ENCODE data around the gene SLC24A4. TPM values are rescaled to one million over a fixed set of nuclear protein-coding genes. Genes with fewer than 3 reads are reported as not detected.

SLC24A4 gene, protein sequence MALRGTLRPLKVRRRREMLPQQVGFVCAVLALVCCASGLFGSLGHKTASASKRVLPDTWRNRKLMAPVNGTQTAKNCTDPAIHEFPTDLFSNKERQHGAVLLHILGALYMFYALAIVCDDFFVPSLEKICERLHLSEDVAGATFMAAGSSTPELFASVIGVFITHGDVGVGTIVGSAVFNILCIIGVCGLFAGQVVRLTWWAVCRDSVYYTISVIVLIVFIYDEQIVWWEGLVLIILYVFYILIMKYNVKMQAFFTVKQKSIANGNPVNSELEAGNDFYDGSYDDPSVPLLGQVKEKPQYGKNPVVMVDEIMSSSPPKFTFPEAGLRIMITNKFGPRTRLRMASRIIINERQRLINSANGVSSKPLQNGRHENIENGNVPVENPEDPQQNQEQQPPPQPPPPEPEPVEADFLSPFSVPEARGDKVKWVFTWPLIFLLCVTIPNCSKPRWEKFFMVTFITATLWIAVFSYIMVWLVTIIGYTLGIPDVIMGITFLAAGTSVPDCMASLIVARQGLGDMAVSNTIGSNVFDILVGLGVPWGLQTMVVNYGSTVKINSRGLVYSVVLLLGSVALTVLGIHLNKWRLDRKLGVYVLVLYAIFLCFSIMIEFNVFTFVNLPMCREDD
- total RNA-seq (ENCODE audit: unreplicated experiment), result 0.34 TPM
- long read RNA-seq, result 0 reads

DNA sequence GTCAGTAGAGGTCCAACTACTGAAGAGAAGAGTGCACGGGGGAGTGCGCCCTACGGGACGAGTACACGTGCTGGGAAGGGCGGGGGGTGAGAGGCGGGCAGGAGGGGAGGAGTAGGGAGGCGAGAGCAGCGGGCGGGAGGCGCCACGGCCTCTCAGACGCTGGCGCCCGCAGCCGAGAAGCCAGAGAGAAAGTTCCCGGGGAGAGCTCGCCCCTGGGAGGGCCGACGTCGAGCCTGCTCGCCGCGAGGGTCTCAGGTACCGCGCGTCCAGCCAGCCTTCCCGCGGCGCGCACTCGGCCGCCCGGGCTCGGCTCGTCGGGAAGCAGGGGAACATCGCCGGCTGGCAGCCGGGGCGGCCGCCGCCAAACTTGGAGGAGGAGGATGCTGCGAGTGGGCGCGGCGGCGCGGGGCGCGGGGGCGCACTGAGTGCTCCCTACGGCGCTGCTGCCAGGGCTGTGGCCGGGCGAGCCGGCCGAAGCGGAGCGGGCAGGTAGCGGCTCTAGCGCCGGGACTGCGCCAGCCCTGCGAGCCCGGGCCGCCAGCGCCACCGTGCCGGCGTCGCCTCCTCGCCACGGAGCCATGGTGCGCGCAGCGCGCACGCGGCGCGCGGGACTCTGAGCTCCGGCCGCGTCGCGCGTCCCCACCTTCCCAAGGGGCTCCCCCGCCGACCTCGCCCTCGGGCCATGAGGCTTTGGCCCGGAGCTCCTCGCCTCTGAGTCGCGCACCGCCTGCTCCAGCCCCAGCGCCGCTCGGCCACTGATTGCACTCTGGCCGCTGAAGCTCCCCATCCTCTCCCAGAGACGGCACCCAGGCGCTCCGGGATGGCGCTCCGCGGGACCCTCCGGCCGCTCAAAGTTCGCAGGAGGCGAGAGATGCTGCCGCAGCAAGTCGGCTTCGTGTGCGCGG, at the start of gene SLC24A4:
TSS of gene SLC24A4 (plus strand) at position 155 of the 905 bp plus-strand sequence. CDS start at position 821, 666 bp downstream.
- DNase-seq, result peak; percentile 65
- Mint-ChIP-seq H3K9me3 (ENCODE audit: unreplicated experiment) (peaks cover 12% of the 10 kb centered on the region), H3K27ac (ENCODE audit: unreplicated experiment) (no peak within 1 kb of the TSS), H3K36me3 (ENCODE audit: unreplicated experiment) (no peaks in the 10 kb centered on the region), H3K4me3 (ENCODE audit: unreplicated experiment) (peak within 1 kb of the TSS; percentile 79), H3K4me1 (ENCODE audit: low read depth, unreplicated experiment) (no peaks in the 10 kb centered on the region), H3K27me3 (ENCODE audit: unreplicated experiment) (peaks cover 23% of the 10 kb centered on the region)
- TF ChIP-seq, protein P1, sequence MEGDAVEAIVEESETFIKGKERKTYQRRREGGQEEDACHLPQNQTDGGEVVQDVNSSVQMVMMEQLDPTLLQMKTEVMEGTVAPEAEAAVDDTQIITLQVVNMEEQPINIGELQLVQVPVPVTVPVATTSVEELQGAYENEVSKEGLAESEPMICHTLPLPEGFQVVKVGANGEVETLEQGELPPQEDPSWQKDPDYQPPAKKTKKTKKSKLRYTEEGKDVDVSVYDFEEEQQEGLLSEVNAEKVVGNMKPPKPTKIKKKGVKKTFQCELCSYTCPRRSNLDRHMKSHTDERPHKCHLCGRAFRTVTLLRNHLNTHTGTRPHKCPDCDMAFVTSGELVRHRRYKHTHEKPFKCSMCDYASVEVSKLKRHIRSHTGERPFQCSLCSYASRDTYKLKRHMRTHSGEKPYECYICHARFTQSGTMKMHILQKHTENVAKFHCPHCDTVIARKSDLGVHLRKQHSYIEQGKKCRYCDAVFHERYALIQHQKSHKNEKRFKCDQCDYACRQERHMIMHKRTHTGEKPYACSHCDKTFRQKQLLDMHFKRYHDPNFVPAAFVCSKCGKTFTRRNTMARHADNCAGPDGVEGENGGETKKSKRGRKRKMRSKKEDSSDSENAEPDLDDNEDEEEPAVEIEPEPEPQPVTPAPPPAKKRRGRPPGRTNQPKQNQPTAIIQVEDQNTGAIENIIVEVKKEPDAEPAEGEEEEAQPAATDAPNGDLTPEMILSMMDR (IDR thresholded peaks at IDR 0.05; ENCODE audit: partially characterized antibody, unreplicated experiment), result no peak

DNA sequence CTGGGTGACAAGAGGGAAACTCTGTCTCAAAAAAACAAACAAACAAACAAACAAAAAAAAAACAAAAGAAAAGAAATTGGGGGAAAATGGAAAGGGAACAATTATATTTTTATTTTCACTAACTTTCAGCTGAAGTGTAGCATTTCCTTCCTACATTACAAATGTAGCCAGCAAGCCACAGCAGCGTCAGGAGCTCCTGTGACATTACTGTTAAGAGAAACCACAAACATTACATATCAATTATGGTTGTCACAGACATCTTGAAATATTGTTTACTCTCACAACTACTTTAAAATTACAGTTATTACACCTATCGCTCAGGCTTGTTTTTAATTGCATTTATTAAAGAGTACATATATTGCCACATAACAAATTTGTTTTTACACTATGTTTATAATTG, 49.8 kb upstream of the SLC24A4 start:
- TF ChIP-seq, protein P1 (IDR thresholded peaks at IDR 0.05; ENCODE audit: partially characterized antibody, unreplicated experiment), result no peak
- no peak overlapping the region for H3K27ac Mint-ChIP-seq (ENCODE audit: unreplicated experiment)
- H3K36me3 Mint-ChIP-seq (ENCODE audit: unreplicated experiment), result peaks cover 5% of the 10 kb centered on the region
- no peak for DNase-seq
- peaks cover 8% of the 10 kb centered on the region for H3K27me3 Mint-ChIP-seq (ENCODE audit: unreplicated experiment)
- H3K9me3 Mint-ChIP-seq (ENCODE audit: unreplicated experiment), result peaks cover 8% of the 10 kb centered on the region
- H3K4me1 Mint-ChIP-seq (ENCODE audit: low read depth, unreplicated experiment), result peaks cover 2% of the 10 kb centered on the region
- no peak overlapping the region for H3K4me3 Mint-ChIP-seq (ENCODE audit: unreplicated experiment)

DNA sequence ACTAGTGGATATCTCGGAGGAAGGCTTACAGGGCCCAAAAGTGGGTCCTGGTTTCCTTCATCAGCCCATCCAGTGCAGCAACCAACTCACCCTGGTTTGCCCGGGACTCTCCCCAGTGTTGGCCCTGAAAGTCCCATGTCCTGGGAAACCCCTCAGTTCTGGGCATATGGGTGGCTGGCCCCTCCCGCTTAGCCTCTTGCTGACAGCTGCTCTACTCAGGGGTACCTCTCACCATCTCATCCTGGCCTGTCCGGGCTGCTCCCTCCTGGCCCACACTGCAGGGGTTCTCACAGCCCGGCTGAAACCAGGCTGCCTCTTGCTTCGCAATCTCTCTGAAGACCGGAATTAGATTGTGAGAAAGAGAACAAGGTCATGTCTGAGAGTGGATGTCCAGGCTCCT, 48.9 kb upstream of the SLC24A4 start:
- TF ChIP-seq, protein P1 (IDR thresholded peaks at IDR 0.05; ENCODE audit: partially characterized antibody, unreplicated experiment), result no peak
- peaks cover 2% of the 10 kb centered on the region for H3K4me1 Mint-ChIP-seq (ENCODE audit: low read depth, unreplicated experiment)
- H3K4me3 Mint-ChIP-seq (ENCODE audit: unreplicated experiment), result no peak overlapping the region
- peaks cover 8% of the 10 kb centered on the region for H3K27me3 Mint-ChIP-seq (ENCODE audit: unreplicated experiment)
- H3K36me3 Mint-ChIP-seq (ENCODE audit: unreplicated experiment), result peaks cover 5% of the 10 kb centered on the region
- no peak overlapping the region for H3K27ac Mint-ChIP-seq (ENCODE audit: unreplicated experiment)
- peaks cover 8% of the 10 kb centered on the region for H3K9me3 Mint-ChIP-seq (ENCODE audit: unreplicated experiment)
- DNase-seq, result no peak

DNA sequence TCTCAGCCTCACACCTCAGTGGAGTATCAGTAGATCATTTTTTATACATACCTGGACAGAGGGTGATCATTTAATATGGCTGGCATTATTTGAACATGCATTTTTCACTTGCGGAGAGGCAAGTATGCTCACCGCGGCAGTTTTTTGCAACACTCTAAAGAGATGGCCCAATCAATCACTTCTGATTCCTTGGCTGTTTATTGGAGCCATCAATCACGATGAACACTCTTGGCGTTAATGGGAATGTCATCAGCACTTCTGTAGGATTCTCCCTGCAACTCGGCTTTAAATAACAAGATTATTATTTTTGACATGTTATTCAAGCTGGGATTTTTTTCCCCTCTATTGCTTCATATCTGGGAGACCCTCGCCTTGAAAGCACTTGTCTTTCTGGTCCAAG, 46.9 kb upstream of the SLC24A4 start:
- H3K9me3 Mint-ChIP-seq (ENCODE audit: unreplicated experiment), result peaks cover 9% of the 10 kb centered on the region
- no peaks in the 10 kb centered on the region for H3K36me3 Mint-ChIP-seq (ENCODE audit: unreplicated experiment)
- no peak overlapping the region for H3K4me3 Mint-ChIP-seq (ENCODE audit: unreplicated experiment)
- H3K27ac Mint-ChIP-seq (ENCODE audit: unreplicated experiment), result no peak overlapping the region
- H3K27me3 Mint-ChIP-seq (ENCODE audit: unreplicated experiment), result peaks cover 8% of the 10 kb centered on the region
- no peak for DNase-seq
- TF ChIP-seq, protein P1 (IDR thresholded peaks at IDR 0.05; ENCODE audit: partially characterized antibody, unreplicated experiment), result no peak
- H3K4me1 Mint-ChIP-seq (ENCODE audit: low read depth, unreplicated experiment), result peaks cover 2% of the 10 kb centered on the region

Measured in glutamatergic neuron (in vitro differentiated cells).